Measurements from ENCODE around the gene KIAA0040.

KIAA0040 gene

GRCh38 chr1:175174309-175175102 lies 18.1 kb downstream of the KIAA0040 start:
- Histone ChIP-seq H3K4me3 (ENCODE audit: severe bottlenecking) (no peak overlapping the region), H3K27me3 (ENCODE audit: insufficient read depth, poor library complexity, severe bottlenecking) (no peaks in the 10 kb centered on the region), H3K4me1 (ENCODE audit: insufficient read depth, poor library complexity, severe bottlenecking) (peaks cover 25% of the 10 kb centered on the region), H3K36me3 (ENCODE audit: low read depth) (peaks cover 46% of the 10 kb centered on the region), H3K9me3 (ENCODE audit: severe bottlenecking) (no peaks in the 10 kb centered on the region), H3K27ac (ENCODE audit: poor library complexity, severe bottlenecking) (no peak overlapping the region)
- DNase-seq (ENCODE audit: low spot score) (no peak), ATAC-seq (ENCODE audit: low read depth) (no peak; the same call in 2 of the 3 replicates)
- no peak for TF ChIP-seq CTCF (IDR thresholded peaks at IDR 0.05; ENCODE audit: poor library complexity, severe bottlenecking)

- no peak for DNase-seq (ENCODE audit: low spot score)
- no peak for TF ChIP-seq CTCF (IDR thresholded peaks at IDR 0.05; ENCODE audit: poor library complexity, severe bottlenecking)
- no peaks in the 10 kb centered on the region for H3K27me3 ChIP-seq (ENCODE audit: insufficient read depth, poor library complexity, severe bottlenecking)
- no peaks in the 10 kb centered on the region for H3K9me3 ChIP-seq (ENCODE audit: severe bottlenecking)
- no peak for ATAC-seq (ENCODE audit: low read depth)
- H3K4me1 ChIP-seq (ENCODE audit: insufficient read depth, poor library complexity, severe bottlenecking), result peaks cover 27% of the 10 kb centered on the region
- peaks cover 52% of the 10 kb centered on the region for H3K36me3 ChIP-seq (ENCODE audit: low read depth)
- H3K27ac ChIP-seq (ENCODE audit: poor library complexity, severe bottlenecking), result no peak overlapping the region
- no peak overlapping the region for H3K4me3 ChIP-seq (ENCODE audit: severe bottlenecking)
Observed at GRCh38 chr1:175173531-175173930, 19.0 kb downstream of the KIAA0040 start.

- DNase-seq (ENCODE audit: low spot score), result no peak
Observed at GRCh38 chr1:175172503-175172902, 20.1 kb downstream of the KIAA0040 start.

GRCh38 chr1:175171036-175171913 lies 21.3 kb downstream of the KIAA0040 start:
- Histone ChIP-seq H3K27ac (ENCODE audit: poor library complexity, severe bottlenecking) (no peak overlapping the region), H3K36me3 (ENCODE audit: low read depth) (peaks cover 59% of the 10 kb centered on the region), H3K4me1 (ENCODE audit: insufficient read depth, poor library complexity, severe bottlenecking) (peaks cover 19% of the 10 kb centered on the region), H3K4me3 (ENCODE audit: severe bottlenecking) (no peak overlapping the region), H3K9me3 (ENCODE audit: severe bottlenecking) (no peaks in the 10 kb centered on the region), H3K27me3 (ENCODE audit: insufficient read depth, poor library complexity, severe bottlenecking) (no peaks in the 10 kb centered on the region)
- ATAC-seq (ENCODE audit: low read depth) (no peak), DNase-seq (ENCODE audit: low spot score) (no peak)
- TF ChIP-seq CTCF (IDR thresholded peaks at IDR 0.05; ENCODE audit: poor library complexity, severe bottlenecking), result no peak

More at GRCh38 chr1:175172503-175172902, 20.1 kb downstream of the KIAA0040 start:
- Histone ChIP-seq H3K4me3 (ENCODE audit: severe bottlenecking) (no peak overlapping the region), H3K4me1 (ENCODE audit: insufficient read depth, poor library complexity, severe bottlenecking) (peaks cover 19% of the 10 kb centered on the region), H3K36me3 (ENCODE audit: low read depth) (peaks cover 53% of the 10 kb centered on the region), H3K9me3 (ENCODE audit: severe bottlenecking) (no peaks in the 10 kb centered on the region), H3K27me3 (ENCODE audit: insufficient read depth, poor library complexity, severe bottlenecking) (no peaks in the 10 kb centered on the region), H3K27ac (ENCODE audit: poor library complexity, severe bottlenecking) (no peak overlapping the region)
- no peak for TF ChIP-seq CTCF (IDR thresholded peaks at IDR 0.05; ENCODE audit: poor library complexity, severe bottlenecking)
- no peak for ATAC-seq (ENCODE audit: low read depth)
